WERI-Rb-1 (cell line): ENCODE results near the gene AATF.
A peak's percentile ranks its signal among the peaks of the same experiment; 100 is the strongest.

Experiments
- DNase-seq: peaks from one replicate; pipeline ENCODE4 v3.0.0-alpha.2; 2020
- H3K27ac ChIP-seq: fragments of 250-450 bp; sonication (Bioruptor Pico); 2 replicates; pipeline ENCODE4 v1.5.1; 2020; ENCODE audit warnings: mild to moderate bottlenecking, moderate library complexity
- H3K27me3 ChIP-seq: fragments of 250-450 bp; sonication (Bioruptor Pico); 2 replicates; pipeline ENCODE4 v1.5.1; 2021; ENCODE audit warnings: mild to moderate bottlenecking, low read depth, moderate library complexity; ENCODE audit not compliant: insufficient read depth, severe bottlenecking
- H3K36me3 ChIP-seq: fragments of 250-450 bp; sonication (Bioruptor Pico); 2 replicates; pipeline ENCODE4 v1.5.1; 2020; ENCODE audit warnings: mild to moderate bottlenecking, moderate library complexity
- H3K4me3 ChIP-seq: 2 replicates; pipeline ENCODE4 v1.5.1; 2011; ENCODE audit warnings: low read depth, mild to moderate bottlenecking, control low read depth, low read length
- H3K9me3 ChIP-seq: fragments of 250-450 bp; sonication (Bioruptor Pico); 2 replicates; pipeline ENCODE4 v1.5.1; 2021; ENCODE audit warnings: mild to moderate bottlenecking, moderate library complexity; ENCODE audit not compliant: severe bottlenecking
- TF ChIP-seq, protein P1 (sequence below): IDR thresholded peaks from 2 replicates; pipeline ENCODE4 v1.5.1; 2011; ENCODE audit warnings: low read depth, mild to moderate bottlenecking, control low read depth, inconsistent platforms, low read length

AATF gene

DNA sequence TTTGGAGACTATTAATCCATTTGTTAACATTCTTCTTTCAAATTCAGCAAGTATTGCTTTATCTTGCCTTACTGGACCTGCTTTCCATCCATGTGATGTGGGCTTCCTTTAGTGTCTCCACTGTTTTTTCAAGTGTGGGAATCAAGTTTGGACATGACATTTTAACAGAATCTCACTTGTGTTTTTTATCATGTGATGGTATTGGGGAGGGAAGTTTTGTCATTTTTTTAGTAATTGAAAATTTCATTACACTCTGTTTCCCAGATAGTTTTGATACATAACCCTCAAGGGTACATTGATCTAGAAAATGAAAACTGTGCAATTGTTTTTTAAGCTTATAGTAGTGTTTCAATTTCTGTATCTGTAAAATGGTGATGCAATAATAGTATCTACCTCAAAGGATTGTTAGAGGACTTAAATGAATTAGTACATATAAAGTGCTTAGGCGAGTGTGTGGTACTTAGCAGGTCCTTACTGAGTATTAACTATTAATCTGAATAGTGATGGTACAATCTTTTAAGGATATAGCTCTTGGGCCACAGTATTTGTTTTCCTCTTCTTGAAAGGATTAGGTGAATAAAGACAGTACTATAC is 27.3 kb downstream of the AATF start:
- no peaks in the 10 kb centered on the region for H3K9me3 ChIP-seq
- no peaks in the 10 kb centered on the region for H3K27me3 ChIP-seq
- no peak overlapping the region for H3K27ac ChIP-seq
- no peaks in the 10 kb centered on the region for H3K36me3 ChIP-seq
- TF ChIP-seq, protein P1, sequence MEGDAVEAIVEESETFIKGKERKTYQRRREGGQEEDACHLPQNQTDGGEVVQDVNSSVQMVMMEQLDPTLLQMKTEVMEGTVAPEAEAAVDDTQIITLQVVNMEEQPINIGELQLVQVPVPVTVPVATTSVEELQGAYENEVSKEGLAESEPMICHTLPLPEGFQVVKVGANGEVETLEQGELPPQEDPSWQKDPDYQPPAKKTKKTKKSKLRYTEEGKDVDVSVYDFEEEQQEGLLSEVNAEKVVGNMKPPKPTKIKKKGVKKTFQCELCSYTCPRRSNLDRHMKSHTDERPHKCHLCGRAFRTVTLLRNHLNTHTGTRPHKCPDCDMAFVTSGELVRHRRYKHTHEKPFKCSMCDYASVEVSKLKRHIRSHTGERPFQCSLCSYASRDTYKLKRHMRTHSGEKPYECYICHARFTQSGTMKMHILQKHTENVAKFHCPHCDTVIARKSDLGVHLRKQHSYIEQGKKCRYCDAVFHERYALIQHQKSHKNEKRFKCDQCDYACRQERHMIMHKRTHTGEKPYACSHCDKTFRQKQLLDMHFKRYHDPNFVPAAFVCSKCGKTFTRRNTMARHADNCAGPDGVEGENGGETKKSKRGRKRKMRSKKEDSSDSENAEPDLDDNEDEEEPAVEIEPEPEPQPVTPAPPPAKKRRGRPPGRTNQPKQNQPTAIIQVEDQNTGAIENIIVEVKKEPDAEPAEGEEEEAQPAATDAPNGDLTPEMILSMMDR, result no peak
- no peak overlapping the region for H3K4me3 ChIP-seq
- DNase-seq, result no peak

DNA sequence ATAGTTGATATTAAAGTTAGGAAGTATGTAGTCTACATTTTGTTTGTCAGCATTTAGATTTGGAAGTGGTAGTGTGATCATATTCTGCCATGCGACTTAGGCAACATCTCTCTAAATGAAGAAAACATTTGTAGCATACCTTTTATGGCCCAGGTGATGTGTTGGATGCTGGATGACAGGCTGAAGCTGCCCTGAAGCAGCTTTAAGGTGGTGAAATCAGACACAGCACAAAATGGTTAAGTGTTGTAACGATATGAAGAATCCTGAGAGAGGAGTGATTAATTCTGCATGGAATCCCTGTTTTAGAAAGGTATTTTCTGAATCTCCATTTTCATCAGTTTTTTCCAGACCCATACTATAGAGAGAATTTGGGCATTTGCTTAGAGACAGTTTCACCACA is 28.3 kb downstream of the AATF start:
- Histone ChIP-seq H3K36me3 (no peaks in the 10 kb centered on the region), H3K4me3 (no peak overlapping the region), H3K9me3 (no peaks in the 10 kb centered on the region), H3K27ac (no peak overlapping the region), H3K27me3 (no peaks in the 10 kb centered on the region)
- TF ChIP-seq, protein P1, result no peak
- DNase-seq, result no peak

DNA sequence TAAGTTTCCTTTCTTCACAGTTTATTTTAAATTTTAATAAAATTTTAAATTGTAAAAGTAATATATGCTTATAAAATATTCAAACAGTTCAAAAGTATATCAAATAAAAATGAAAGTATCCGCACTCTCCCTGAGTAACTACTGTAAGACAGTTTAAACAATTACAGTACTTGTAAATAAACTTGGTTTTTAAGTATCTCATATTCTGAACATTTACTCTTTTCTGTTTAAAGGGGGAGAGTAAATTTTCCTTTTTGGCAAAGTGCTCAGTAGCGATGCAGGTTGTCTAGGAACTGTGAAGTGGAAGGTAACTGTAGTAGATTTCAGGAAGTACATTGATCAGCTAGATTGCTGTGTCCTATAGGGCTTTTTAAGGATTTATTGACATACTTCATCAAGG is 28.8 kb downstream of the AATF start:
- TF ChIP-seq, protein P1, result no peak
- Histone ChIP-seq H3K27ac (no peak overlapping the region), H3K9me3 (peaks cover under 1% of the 10 kb centered on the region), H3K27me3 (no peaks in the 10 kb centered on the region), H3K36me3 (no peaks in the 10 kb centered on the region), H3K4me3 (no peak overlapping the region)
- DNase-seq, result no peak

DNA sequence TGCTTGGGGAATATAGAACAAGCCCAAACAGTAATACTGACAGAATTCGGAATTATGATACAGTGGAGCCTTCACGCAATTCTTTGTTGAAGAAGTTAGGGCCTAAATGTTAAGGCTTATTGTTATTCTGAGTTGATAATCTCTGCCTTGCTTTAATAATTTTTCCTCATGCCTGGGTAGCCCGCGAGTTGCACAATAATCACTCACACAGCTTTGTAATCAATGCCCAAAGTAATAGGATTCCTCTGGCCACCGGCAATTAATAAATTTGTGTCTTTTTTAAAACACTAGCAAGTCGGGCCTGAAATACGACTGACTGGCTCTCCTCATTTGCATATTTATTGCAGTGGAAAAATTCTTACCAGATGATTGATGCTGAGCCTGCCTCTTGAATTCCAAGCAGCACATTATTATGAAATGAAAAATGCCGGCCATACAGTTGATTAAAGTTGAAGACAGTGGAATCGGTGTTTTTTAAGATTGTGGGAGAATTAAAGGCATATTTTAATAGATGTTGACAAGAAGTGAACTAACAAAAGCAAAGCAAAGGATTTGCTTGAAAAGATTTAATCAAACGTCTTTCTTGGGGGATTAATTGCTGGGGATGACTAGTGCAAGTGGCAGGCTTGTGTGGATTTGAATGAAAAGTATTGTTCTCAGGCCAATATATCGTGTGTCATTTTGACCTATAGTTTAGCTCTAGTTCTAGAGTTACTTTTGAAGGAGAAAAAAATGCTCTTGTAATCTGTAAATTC is 30.2 kb downstream of the AATF start:
- DNase-seq, result no peak
- peaks cover 5% of the 10 kb centered on the region for H3K9me3 ChIP-seq
- H3K4me3 ChIP-seq, result no peak overlapping the region
- TF ChIP-seq, protein P1, result no peak
- peak overlapping the region; percentile 64 for H3K27ac ChIP-seq
- no peaks in the 10 kb centered on the region for H3K36me3 ChIP-seq
- no peaks in the 10 kb centered on the region for H3K27me3 ChIP-seq

DNA sequence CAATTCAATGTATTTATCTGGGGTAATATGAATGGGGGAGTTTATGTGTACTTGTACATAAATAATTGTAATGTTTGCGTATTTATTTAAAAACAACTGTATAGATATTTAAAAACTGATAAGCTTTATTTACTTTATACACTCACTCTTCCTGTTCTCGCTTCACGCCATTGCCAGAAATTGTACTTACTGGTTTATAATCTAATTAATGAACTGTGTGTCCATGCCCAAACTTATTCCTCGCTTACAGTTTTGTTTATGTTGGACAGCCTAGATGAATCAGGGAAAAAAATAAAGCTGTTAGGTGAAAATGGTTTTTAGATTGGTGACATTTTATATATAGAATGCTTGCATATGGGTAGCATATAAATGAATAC is 30.8 kb downstream of the AATF start:
- no peak for DNase-seq

More for the DNA sequence above, 30.8 kb downstream of the AATF start:
- TF ChIP-seq, protein P1, result no peak
- Histone ChIP-seq H3K9me3 (peaks cover 5% of the 10 kb centered on the region), H3K36me3 (no peaks in the 10 kb centered on the region), H3K27me3 (no peaks in the 10 kb centered on the region), H3K4me3 (no peak overlapping the region), H3K27ac (peak overlapping the region; percentile 64)
